Ovary (tissue), 3 donors: ENCODE data around the gene RAB3D.

ENCODE experiments used
- EP300 ChIP-seq: sonication (generic); formaldehyde crosslinking; IDR thresholded peaks from one replicate; pipeline ENCODE4 v1.6.1; 2017; ENCODE audit warnings: antibody characterized with exemption
- TF ChIP-seq, protein P1 (sequence below), 3 donors: fragments of 450-650 bp in 2 of 3; fragments of 200-600 bp in 1 of 3; IDR thresholded peaks; one replicate each; pipeline versions ENCODE4 v1.5.1 to v1.8.0; 2016 to 2022; ENCODE audit warnings: antibody characterized with exemption in 3 of 3, mild to moderate bottlenecking in 1 of 3
- donor health status: DM: no; HTN: no; CAD: no.

DNA sequence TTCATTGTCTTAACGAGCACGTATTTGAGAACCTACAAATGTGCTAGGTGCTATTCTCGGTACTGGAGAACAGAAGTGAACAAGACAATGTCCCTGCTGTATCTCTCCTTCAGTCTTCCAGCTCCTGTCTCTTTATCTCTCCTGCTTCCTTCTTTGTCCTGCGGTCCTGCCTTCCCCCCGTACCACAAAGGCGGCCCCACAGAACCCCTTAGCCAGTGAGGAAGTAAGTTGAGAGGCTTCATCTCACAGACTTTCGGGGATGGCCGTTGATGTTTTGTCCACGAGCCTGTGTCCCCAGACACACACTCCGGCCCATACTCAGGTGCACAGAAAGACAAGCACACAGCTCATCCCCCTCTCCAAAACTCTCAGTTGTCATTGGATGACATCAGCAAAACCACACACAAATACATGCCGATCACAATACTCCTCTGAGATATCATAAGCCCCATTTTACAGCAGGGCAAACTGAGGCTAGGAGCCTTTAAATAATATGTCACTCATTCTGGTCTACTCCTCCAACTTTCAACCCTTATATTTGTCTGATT lies 34.5 kb upstream of the RAB3D start:
- TF ChIP-seq, protein P1, sequence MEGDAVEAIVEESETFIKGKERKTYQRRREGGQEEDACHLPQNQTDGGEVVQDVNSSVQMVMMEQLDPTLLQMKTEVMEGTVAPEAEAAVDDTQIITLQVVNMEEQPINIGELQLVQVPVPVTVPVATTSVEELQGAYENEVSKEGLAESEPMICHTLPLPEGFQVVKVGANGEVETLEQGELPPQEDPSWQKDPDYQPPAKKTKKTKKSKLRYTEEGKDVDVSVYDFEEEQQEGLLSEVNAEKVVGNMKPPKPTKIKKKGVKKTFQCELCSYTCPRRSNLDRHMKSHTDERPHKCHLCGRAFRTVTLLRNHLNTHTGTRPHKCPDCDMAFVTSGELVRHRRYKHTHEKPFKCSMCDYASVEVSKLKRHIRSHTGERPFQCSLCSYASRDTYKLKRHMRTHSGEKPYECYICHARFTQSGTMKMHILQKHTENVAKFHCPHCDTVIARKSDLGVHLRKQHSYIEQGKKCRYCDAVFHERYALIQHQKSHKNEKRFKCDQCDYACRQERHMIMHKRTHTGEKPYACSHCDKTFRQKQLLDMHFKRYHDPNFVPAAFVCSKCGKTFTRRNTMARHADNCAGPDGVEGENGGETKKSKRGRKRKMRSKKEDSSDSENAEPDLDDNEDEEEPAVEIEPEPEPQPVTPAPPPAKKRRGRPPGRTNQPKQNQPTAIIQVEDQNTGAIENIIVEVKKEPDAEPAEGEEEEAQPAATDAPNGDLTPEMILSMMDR (IDR thresholded peaks at IDR 0.05), result no peak
- no peak for TF ChIP-seq EP300
